ENCODE measurements around the gene CEP57L1. TPM values are rescaled to one million over a fixed set of nuclear protein-coding genes. Genes with fewer than 3 reads are reported as not detected.

Gene CEP57L1
- total and polyA plus RNA-seq, 4 donors: 3.8 to 22.1 (median 10.2) TPM

DNA sequence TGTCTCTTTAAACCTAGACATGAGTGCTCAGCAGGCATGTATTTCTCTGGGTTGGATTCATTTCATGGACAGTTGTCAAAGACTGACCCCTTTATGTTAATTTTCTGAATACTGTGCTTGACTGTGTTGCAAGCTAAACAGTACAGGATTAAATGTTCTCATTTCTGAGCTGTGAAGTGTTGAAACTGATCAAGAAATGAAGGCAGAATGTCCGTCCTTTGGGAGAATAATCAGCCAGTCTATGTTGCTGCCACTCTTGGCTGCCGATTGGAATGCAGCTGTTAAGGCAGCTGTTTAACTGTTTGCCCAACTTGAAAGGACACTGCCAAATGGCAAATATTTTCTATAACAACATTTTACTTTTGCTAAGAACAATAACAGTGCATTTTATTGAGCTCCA lies 87.3 kb downstream of the CEP57L1 start:
- no peak overlapping the region for H3K4me3 ChIP-seq (ENCODE audit: low read depth in 1 of 3, low read length in 3 of 3)
- H3K9me3 ChIP-seq (ENCODE audit: control insufficient read depth in 4 of 4, low read length in 3 of 4): no peaks in the 10 kb centered on the region
- DNase-seq (ENCODE audit: low spot score): no peak
- no peaks in the 10 kb centered on the region for H3K27me3 ChIP-seq (ENCODE audit: control insufficient read depth in 4 of 4, insufficient read depth in 4 of 4, low read length in 3 of 4)
- H3K4me1 ChIP-seq (ENCODE audit: control insufficient read depth in 4 of 4, insufficient read depth in 4 of 4, low read length in 3 of 4): peaks cover 0 to 2% (median under 1%) of the 10 kb centered on the region in 4 donors
- H3K9ac ChIP-seq (ENCODE audit: low read depth in 1 of 2, low read length in 2 of 2): no peak overlapping the region
- WGBS: 23% methylated on average over 2 of the region's 2 CpGs
- no peaks in the 10 kb centered on the region for H3K36me3 ChIP-seq (ENCODE audit: control insufficient read depth in 4 of 4, insufficient read depth in 3 of 4, low read depth in 1 of 4, low read length in 3 of 4)
- TF ChIP-seq JUND (IDR thresholded peaks at IDR 0.05): no peak
- no peak for TF ChIP-seq GABPA (IDR thresholded peaks at IDR 0.05 in 1 of 2, conservative IDR thresholded peaks at IDR 0.05 in 1 of 2)
- TF ChIP-seq FOXA1 (IDR thresholded peaks at IDR 0.05): no peak
- no peak for TF ChIP-seq FOXA2 (IDR thresholded peaks at IDR 0.05)
- TF ChIP-seq, protein P1, sequence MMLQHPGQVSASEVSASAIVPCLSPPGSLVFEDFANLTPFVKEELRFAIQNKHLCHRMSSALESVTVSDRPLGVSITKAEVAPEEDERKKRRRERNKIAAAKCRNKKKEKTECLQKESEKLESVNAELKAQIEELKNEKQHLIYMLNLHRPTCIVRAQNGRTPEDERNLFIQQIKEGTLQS (IDR thresholded peaks at IDR 0.05): no peak
- TF ChIP-seq RXRA (IDR thresholded peaks at IDR 0.05): no peak
- H3K27ac ChIP-seq (ENCODE audit: low read depth in 1 of 2, low read length in 2 of 2): no peak overlapping the region

DNA sequence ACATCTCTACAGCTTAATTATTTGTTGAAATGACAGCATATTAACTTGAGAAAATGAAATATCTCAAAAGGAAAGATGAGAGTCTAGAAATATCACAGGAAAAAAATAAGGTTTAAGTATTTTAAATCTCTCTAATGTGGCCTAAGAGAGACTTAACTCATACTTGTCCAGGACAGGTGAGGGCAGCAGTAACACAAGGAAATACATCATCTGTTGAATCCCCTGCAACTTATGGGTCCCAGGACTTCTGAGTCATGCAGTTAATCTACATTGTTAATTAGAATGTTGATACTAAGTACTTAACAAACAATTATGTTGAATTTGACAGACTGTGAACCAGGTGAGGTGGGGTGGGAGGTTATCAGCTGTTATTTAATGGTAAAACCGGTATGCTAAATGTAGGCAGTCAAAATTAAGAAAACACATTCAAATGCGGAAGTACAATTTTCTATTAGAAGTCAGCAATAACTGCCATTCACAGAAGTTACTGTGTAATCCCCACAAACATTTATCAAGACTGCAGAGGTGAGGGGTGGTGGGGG lies 87.9 kb downstream of the CEP57L1 start:
- H3K27ac ChIP-seq (ENCODE audit: low read depth in 1 of 2, low read length in 2 of 2): no peak overlapping the region
- no peaks in the 10 kb centered on the region for H3K9me3 ChIP-seq (ENCODE audit: control insufficient read depth in 4 of 4, low read length in 3 of 4)
- no peak for DNase-seq (ENCODE audit: low spot score)
- TF ChIP-seq RAD21 (IDR thresholded peaks at IDR 0.05) (no peak), HNF4A (conservative IDR thresholded peaks at IDR 0.05) (no peak)
- WGBS: 17% methylated on average over 2 of the region's 2 CpGs
- no peak overlapping the region for H3K4me3 ChIP-seq (ENCODE audit: low read depth in 1 of 3, low read length in 3 of 3)
- H3K36me3 ChIP-seq (ENCODE audit: control insufficient read depth in 4 of 4, insufficient read depth in 3 of 4, low read depth in 1 of 4, low read length in 3 of 4): no peaks in the 10 kb centered on the region
- no peaks in the 10 kb centered on the region for H3K27me3 ChIP-seq (ENCODE audit: control insufficient read depth in 4 of 4, insufficient read depth in 4 of 4, low read length in 3 of 4)
- no peak overlapping the region for H3K9ac ChIP-seq (ENCODE audit: low read depth in 1 of 2, low read length in 2 of 2)
- H3K4me1 ChIP-seq (ENCODE audit: control insufficient read depth in 4 of 4, insufficient read depth in 4 of 4, low read length in 3 of 4): peaks cover 0 to 5% (median under 1%) of the 10 kb centered on the region in 4 donors

DNA sequence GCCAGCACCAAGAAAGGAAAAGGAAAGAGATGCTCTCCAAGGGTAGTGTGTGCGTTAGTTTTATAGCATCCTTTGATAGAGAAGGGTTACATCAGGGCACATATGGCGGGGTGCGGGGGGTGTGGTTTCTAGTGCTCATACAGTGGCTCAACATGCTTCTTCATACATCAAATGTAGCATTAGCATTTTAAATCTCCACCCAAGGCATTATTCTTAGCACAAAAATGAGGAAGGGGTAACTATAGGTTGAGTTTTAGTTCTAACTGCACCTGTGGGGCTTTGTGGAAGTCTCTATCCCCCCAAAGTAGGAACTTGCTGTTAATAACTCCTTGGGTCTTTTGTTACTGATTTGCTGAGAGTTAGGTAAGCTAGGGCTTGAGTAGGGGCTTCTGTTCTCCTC lies 89.3 kb downstream of the CEP57L1 start:
- H3K27ac ChIP-seq (ENCODE audit: low read depth in 1 of 2, low read length in 2 of 2): no peak overlapping the region
- H3K4me1 ChIP-seq (ENCODE audit: control insufficient read depth in 4 of 4, insufficient read depth in 4 of 4, low read length in 3 of 4): peaks cover 0 to 5% (median under 1%) of the 10 kb centered on the region in 4 donors
- WGBS: 75% methylated on average over 3 of the region's 3 CpGs
- TF ChIP-seq, protein P2, sequence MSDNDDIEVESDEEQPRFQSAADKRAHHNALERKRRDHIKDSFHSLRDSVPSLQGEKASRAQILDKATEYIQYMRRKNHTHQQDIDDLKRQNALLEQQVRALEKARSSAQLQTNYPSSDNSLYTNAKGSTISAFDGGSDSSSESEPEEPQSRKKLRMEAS (IDR thresholded peaks at IDR 0.05): no peak
- TF ChIP-seq, protein P1 (IDR thresholded peaks at IDR 0.05): no peak
- TF ChIP-seq FOXA1 (IDR thresholded peaks at IDR 0.05): no peak
- no peak for TF ChIP-seq SP1 (IDR thresholded peaks at IDR 0.05)
- no peak for TF ChIP-seq RAD21 (IDR thresholded peaks at IDR 0.05)
- TF ChIP-seq, protein P3, sequence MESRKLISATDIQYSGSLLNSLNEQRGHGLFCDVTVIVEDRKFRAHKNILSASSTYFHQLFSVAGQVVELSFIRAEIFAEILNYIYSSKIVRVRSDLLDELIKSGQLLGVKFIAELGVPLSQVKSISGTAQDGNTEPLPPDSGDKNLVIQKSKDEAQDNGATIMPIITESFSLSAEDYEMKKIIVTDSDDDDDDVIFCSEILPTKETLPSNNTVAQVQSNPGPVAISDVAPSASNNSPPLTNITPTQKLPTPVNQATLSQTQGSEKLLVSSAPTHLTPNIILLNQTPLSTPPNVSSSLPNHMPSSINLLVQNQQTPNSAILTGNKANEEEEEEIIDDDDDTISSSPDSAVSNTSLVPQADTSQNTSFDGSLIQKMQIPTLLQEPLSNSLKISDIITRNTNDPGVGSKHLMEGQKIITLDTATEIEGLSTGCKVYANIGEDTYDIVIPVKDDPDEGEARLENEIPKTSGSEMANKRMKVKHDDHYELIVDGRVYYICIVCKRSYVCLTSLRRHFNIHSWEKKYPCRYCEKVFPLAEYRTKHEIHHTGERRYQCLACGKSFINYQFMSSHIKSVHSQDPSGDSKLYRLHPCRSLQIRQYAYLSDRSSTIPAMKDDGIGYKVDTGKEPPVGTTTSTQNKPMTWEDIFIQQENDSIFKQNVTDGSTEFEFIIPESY (IDR thresholded peaks at IDR 0.05): no peak
- TF ChIP-seq JUND (IDR thresholded peaks at IDR 0.05): no peak
- no peak for TF ChIP-seq GABPA (IDR thresholded peaks at IDR 0.05 in 1 of 2, conservative IDR thresholded peaks at IDR 0.05 in 1 of 2)
- TF ChIP-seq, protein P4, sequence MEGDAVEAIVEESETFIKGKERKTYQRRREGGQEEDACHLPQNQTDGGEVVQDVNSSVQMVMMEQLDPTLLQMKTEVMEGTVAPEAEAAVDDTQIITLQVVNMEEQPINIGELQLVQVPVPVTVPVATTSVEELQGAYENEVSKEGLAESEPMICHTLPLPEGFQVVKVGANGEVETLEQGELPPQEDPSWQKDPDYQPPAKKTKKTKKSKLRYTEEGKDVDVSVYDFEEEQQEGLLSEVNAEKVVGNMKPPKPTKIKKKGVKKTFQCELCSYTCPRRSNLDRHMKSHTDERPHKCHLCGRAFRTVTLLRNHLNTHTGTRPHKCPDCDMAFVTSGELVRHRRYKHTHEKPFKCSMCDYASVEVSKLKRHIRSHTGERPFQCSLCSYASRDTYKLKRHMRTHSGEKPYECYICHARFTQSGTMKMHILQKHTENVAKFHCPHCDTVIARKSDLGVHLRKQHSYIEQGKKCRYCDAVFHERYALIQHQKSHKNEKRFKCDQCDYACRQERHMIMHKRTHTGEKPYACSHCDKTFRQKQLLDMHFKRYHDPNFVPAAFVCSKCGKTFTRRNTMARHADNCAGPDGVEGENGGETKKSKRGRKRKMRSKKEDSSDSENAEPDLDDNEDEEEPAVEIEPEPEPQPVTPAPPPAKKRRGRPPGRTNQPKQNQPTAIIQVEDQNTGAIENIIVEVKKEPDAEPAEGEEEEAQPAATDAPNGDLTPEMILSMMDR (IDR thresholded peaks at IDR 0.05; ENCODE audit: low read depth, low read length, missing input control): no peak
- TF ChIP-seq TAF1 (conservative IDR thresholded peaks at IDR 0.05): no peak
- no peak for TF ChIP-seq HNF4G (IDR thresholded peaks at IDR 0.05)
- no peak for TF ChIP-seq FOXA2 (IDR thresholded peaks at IDR 0.05)
- no peak for TF ChIP-seq NR2F2 (IDR thresholded peaks at IDR 0.05)
- TF ChIP-seq HNF4A (conservative IDR thresholded peaks at IDR 0.05): no peak
- no peak overlapping the region for H3K4me3 ChIP-seq (ENCODE audit: low read depth in 1 of 3, low read length in 3 of 3)
- no peak for DNase-seq (ENCODE audit: low spot score)
- no peaks in the 10 kb centered on the region for H3K9me3 ChIP-seq (ENCODE audit: control insufficient read depth in 4 of 4, low read length in 3 of 4)
- H3K27me3 ChIP-seq (ENCODE audit: control insufficient read depth in 4 of 4, insufficient read depth in 4 of 4, low read length in 3 of 4): no peaks in the 10 kb centered on the region
- H3K9ac ChIP-seq (ENCODE audit: low read depth in 1 of 2, low read length in 2 of 2): no peak overlapping the region
- no peaks in the 10 kb centered on the region for H3K36me3 ChIP-seq (ENCODE audit: control insufficient read depth in 4 of 4, insufficient read depth in 3 of 4, low read depth in 1 of 4, low read length in 3 of 4)

All from liver (tissue), 9 donors.